ENCODE measurements around the gene LYSET. TPM values are rescaled to one million over a fixed set of nuclear protein-coding genes. Genes with fewer than 3 reads are reported as not detected.

Gene LYSET
- total RNA-seq, 1 experiment from 2014 or later: 17.3 TPM

- Mint-ChIP-seq H3K4me3 (ENCODE audit: unreplicated experiment) (peak within 1 kb of the TSS; percentile 72), H3K27ac (ENCODE audit: unreplicated experiment) (peak within 1 kb of the TSS; percentile 97), H3K4me1 (ENCODE audit: low read depth, unreplicated experiment) (no peaks in the 10 kb centered on the region), H3K27me3 (ENCODE audit: insufficient read depth, unreplicated experiment) (no peaks in the 10 kb centered on the region), H3K36me3 (ENCODE audit: insufficient read depth, unreplicated experiment) (peaks cover 12% of the 10 kb centered on the region), H3K9me3 (ENCODE audit: unreplicated experiment) (no peaks in the 10 kb centered on the region)
- Histone ChIP-seq H3K4me1 (no peaks in the 10 kb centered on the region; the same call in 1 of the 2 replicates), H3K27me3 (replicated peaks; ENCODE audit: control insufficient read depth, insufficient read depth, low read length) (no peaks in the 10 kb centered on the region), H3K4me3 (ENCODE audit: low read depth, low read length) (peak within 1 kb of the TSS; percentile 98), H3K9me3 (no peaks in the 10 kb centered on the region), H3K36me3 (ENCODE audit: control insufficient read depth, insufficient read depth, low read length) (no peaks in the 10 kb centered on the region)
- intact Hi-C loops (cut with micrococcal nuclease; ENCODE audit: unreplicated experiment): loop anchor here (1.0 to 5.0 kb wide), 4 partner anchors 91 to 412 kb away; partner anchors contain the start of gene BTBD7
- ChIA-PET CTCF (interaction anchor here (0.6 to 2.2 kb wide), 11 partner anchors 12 to 412 kb away, joined by 3 to 33 read pairs (median 5); partner anchors contain the start of genes LYSET and MOAP1), POLR2A (interaction anchor here (0.6 to 2.0 kb wide), 3 partner anchors 22 to 92 kb away, joined by 3 to 24 read pairs (median 4); partner anchors contain the start of genes LYSET and MOAP1)
- no TSS peak for BruUV-seq (replicated peaks)
- DNase-seq: peak; percentile 96 to 97
- peak; percentile 32 to 39 for TF ChIP-seq CTCF (IDR thresholded peaks at IDR 0.05; ENCODE audit: insufficient read depth in 1 of 2, low read depth in 1 of 2, low read length in 1 of 2, severe bottlenecking in 1 of 2, unreplicated experiment in 1 of 2)
These were observed 21.8 kb downstream of the LYSET start, which contains the start of the genes GON7 and UBR7 for GRCh38 chr14:93206793-93207467. Gene GON7 (minus strand): TSS chr14:93207065. CDS start chr14:93207037, 28 bp downstream. Gene UBR7 (plus strand): TSS chr14:93207256. CDS start chr14:93207292, 36 bp downstream.

- no TSS peak for BruUV-seq (replicated peaks)
- intact Hi-C loops (cut with micrococcal nuclease; ENCODE audit: unreplicated experiment): loop anchor here (1.0 to 5.0 kb wide), 4 partner anchors 91 to 412 kb away; partner anchors contain the start of gene BTBD7
- H3K4me1 ChIP-seq: no peaks in the 10 kb centered on the region; the same call in 1 of the 2 replicates
- no peaks in the 10 kb centered on the region for H3K36me3 ChIP-seq (ENCODE audit: control insufficient read depth, insufficient read depth, low read length)
- Mint-ChIP-seq H3K4me1 (ENCODE audit: low read depth, unreplicated experiment) (no peaks in the 10 kb centered on the region), H3K27ac (ENCODE audit: unreplicated experiment) (peak overlapping the region; percentile 97), H3K9me3 (ENCODE audit: unreplicated experiment) (no peaks in the 10 kb centered on the region), H3K36me3 (ENCODE audit: insufficient read depth, unreplicated experiment) (peaks cover 17% of the 10 kb centered on the region), H3K27me3 (ENCODE audit: insufficient read depth, unreplicated experiment) (no peaks in the 10 kb centered on the region), H3K4me3 (ENCODE audit: unreplicated experiment) (peak overlapping the region; percentile 72)
- ChIA-PET CTCF (interaction anchor here (0.6 to 2.2 kb wide), 10 partner anchors 11 to 411 kb away, joined by 3 to 33 read pairs (median 6); partner anchors contain the start of genes LYSET and MOAP1), POLR2A (interaction anchor here (0.6 to 2.0 kb wide), 3 partner anchors 23 to 93 kb away, joined by 3 to 24 read pairs (median 4); partner anchors contain the start of genes LYSET and MOAP1)
- TF ChIP-seq CTCF (IDR thresholded peaks at IDR 0.05; ENCODE audit: insufficient read depth in 1 of 2, low read depth in 1 of 2, low read length in 1 of 2, severe bottlenecking in 1 of 2, unreplicated experiment in 1 of 2): peak; percentile 20 to 59
- no peaks in the 10 kb centered on the region for H3K9me3 ChIP-seq
- peak; percentile 64 to 73 for DNase-seq
- no peaks in the 10 kb centered on the region for H3K27me3 ChIP-seq (replicated peaks; ENCODE audit: control insufficient read depth, insufficient read depth, low read length)
- H3K4me3 ChIP-seq (ENCODE audit: low read depth, low read length): peak overlapping the region; percentile 98
These were observed 22.6 kb downstream of the LYSET start for GRCh38 chr14:93207468-93208308.

- Histone ChIP-seq H3K9me3 (no peaks in the 10 kb centered on the region), H3K4me1 (no peaks in the 10 kb centered on the region), H3K4me3 (ENCODE audit: low read depth, low read length) (no peak overlapping the region), H3K27me3 (replicated peaks; ENCODE audit: control insufficient read depth, insufficient read depth, low read length) (no peaks in the 10 kb centered on the region), H3K36me3 (ENCODE audit: control insufficient read depth, insufficient read depth, low read length) (no peaks in the 10 kb centered on the region)
- H3K27ac Mint-ChIP-seq (ENCODE audit: unreplicated experiment): no peak overlapping the region
- intact Hi-C loops (cut with micrococcal nuclease; ENCODE audit: unreplicated experiment): no loop called here
- DNase-seq: no peak
- no TSS peak for BruUV-seq (replicated peaks)
- ChIA-PET CTCF (no interaction called here), POLR2A (no interaction called here)
- H3K4me3 Mint-ChIP-seq (ENCODE audit: unreplicated experiment): no peak overlapping the region
- peaks cover 37% of the 10 kb centered on the region for H3K36me3 Mint-ChIP-seq (ENCODE audit: insufficient read depth, unreplicated experiment)
- H3K4me1 Mint-ChIP-seq (ENCODE audit: low read depth, unreplicated experiment): no peaks in the 10 kb centered on the region
- no peaks in the 10 kb centered on the region for H3K27me3 Mint-ChIP-seq (ENCODE audit: insufficient read depth, unreplicated experiment)
- no peaks in the 10 kb centered on the region for H3K9me3 Mint-ChIP-seq (ENCODE audit: unreplicated experiment)
- TF ChIP-seq CTCF (IDR thresholded peaks at IDR 0.05; ENCODE audit: insufficient read depth in 1 of 2, low read depth in 1 of 2, low read length in 1 of 2, severe bottlenecking in 1 of 2, unreplicated experiment in 1 of 2): no peak
These were observed 27.3 kb downstream of the LYSET start for GRCh38 chr14:93212432-93212831.
